Measurements from ENCODE around the gene MAN1A1. TPM values are rescaled to one million over a fixed set of nuclear protein-coding genes. Genes with fewer than 3 reads are reported as not detected.

The MAN1A1 gene
- total RNA-seq, 6 experiments from 2014 or later = 109 to 191 (median 139) TPM

- no peak overlapping the region for H3K27ac ChIP-seq
- H3K36me3 ChIP-seq = no peaks in the 10 kb centered on the region
- no peaks in the 10 kb centered on the region for H3K4me1 ChIP-seq
- ATAC-seq = no peak
- intact Hi-C loops (cut with DNase I) = no loop called here
- no peaks in the 10 kb centered on the region for H3K27me3 ChIP-seq
- H3K4me3 ChIP-seq = no peak overlapping the region
- TF ChIP-seq CTCF (IDR thresholded peaks at IDR 0.05) = no peak
- no peak for TF ChIP-seq POLR2A (IDR thresholded peaks at IDR 0.05)
- 92% methylated on average over 2 of the region's 2 CpGs for WGBS (ENCODE audit: insufficient coverage, low coverage, low lambda C conversion rate, missing lambda C conversion rate)
- H3K9me3 ChIP-seq = no peaks in the 10 kb centered on the region
- no peak for DNase-seq
These were observed 68.9 kb downstream of the MAN1A1 start for GRCh38 chr6:119280668-119281067.

GRCh38 chr6:119280080-119280479 is 69.5 kb downstream of the MAN1A1 start:
- Histone ChIP-seq H3K27ac (no peak overlapping the region), H3K9me3 (no peaks in the 10 kb centered on the region), H3K4me3 (no peak overlapping the region), H3K27me3 (no peaks in the 10 kb centered on the region), H3K36me3 (no peaks in the 10 kb centered on the region), H3K4me1 (no peaks in the 10 kb centered on the region)
- DNase-seq (no peak), ATAC-seq (no peak)
- intact Hi-C loops (cut with DNase I) = no loop called here
- TF ChIP-seq POLR2A (IDR thresholded peaks at IDR 0.05) (no peak), CTCF (IDR thresholded peaks at IDR 0.05) (no peak)
- 100% methylated on average over 1 of the region's 1 CpG for WGBS (ENCODE audit: insufficient coverage, low coverage, low lambda C conversion rate, missing lambda C conversion rate)

DNA sequence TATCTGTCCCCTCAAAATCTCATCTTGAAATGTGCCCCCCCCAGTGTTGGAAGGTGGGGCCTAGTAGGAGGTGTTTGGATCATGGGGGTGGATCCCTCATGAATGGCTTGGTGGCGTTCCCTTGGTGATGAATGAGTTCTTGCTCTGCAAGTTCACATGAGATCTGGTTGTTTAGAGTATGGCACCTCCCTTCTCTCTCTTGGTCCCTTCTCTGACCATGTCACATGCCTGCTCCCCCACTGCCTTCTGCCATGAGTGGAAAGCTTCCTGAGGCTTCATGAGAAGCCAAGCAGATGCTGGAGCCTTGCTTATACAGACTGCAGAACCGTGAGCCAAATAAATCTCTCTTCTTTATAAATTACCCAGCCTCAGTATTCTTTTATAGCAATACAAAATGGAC is 70.9 kb downstream of the MAN1A1 start:
- ATAC-seq = peak in 1 of 4 donors; percentile 31
- intact Hi-C loops (cut with DNase I) = no loop called here
- peaks cover 0 to 5% (median 0%) of the 10 kb centered on the region in 4 donors for H3K4me1 ChIP-seq
- 88% methylated on average over 2 of the region's 2 CpGs for WGBS (ENCODE audit: insufficient coverage, low coverage, low lambda C conversion rate, missing lambda C conversion rate)
- no peaks in the 10 kb centered on the region for H3K9me3 ChIP-seq
- TF ChIP-seq POLR2A (IDR thresholded peaks at IDR 0.05) = no peak
- TF ChIP-seq CTCF (IDR thresholded peaks at IDR 0.05) = no peak
- DNase-seq = no peak
- H3K4me3 ChIP-seq = no peak overlapping the region
- no peaks in the 10 kb centered on the region for H3K36me3 ChIP-seq
- no peaks in the 10 kb centered on the region for H3K27me3 ChIP-seq
- H3K27ac ChIP-seq = no peak overlapping the region

DNA sequence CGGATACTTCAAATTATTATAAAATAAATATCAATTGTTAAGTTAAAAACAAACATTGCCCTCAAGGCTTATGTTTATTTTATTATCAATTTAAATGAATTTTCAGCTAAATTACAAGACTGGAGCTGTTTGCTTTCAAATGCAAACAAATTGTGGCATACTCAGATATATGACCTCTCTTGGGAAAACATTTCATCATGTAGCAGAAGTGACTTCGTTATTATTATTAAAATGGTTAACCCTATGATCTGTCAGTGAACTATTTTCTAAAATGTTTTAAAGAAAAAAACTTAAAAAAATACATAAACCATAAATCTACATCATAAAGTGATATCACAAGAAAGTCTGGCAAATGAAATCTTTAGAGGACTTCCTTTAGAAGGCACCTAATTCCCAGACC is 72.5 kb downstream of the MAN1A1 start:
- DNase-seq (no peak), ATAC-seq (no peak)
- no peak overlapping the region for H3K27ac ChIP-seq
- H3K27me3 ChIP-seq = no peaks in the 10 kb centered on the region
- H3K36me3 ChIP-seq = no peaks in the 10 kb centered on the region
- intact Hi-C loops (cut with DNase I) = no loop called here
- no peaks in the 10 kb centered on the region for H3K9me3 ChIP-seq
- WGBS (ENCODE audit: insufficient coverage, low coverage, low lambda C conversion rate, missing lambda C conversion rate) = 50% methylated on average over 2 of the region's 2 CpGs
- H3K4me1 ChIP-seq = peaks cover 0 to 8% (median 0%) of the 10 kb centered on the region in 4 donors
- no peak overlapping the region for H3K4me3 ChIP-seq
- TF ChIP-seq POLR2A (IDR thresholded peaks at IDR 0.05) (no peak), CTCF (IDR thresholded peaks at IDR 0.05) (no peak)

- Histone ChIP-seq H3K9me3 (no peaks in the 10 kb centered on the region), H3K4me3 (no peak overlapping the region), H3K36me3 (no peaks in the 10 kb centered on the region), H3K4me1 (peaks cover 0 to 8% (median 0%) of the 10 kb centered on the region in 4 donors), H3K27ac (no peak overlapping the region), H3K27me3 (no peaks in the 10 kb centered on the region)
- DNase-seq (no peak), ATAC-seq (no peak)
- TF ChIP-seq POLR2A (IDR thresholded peaks at IDR 0.05) (no peak), CTCF (IDR thresholded peaks at IDR 0.05) (no peak)
- 100% methylated on average over 2 of the region's 2 CpGs for WGBS (ENCODE audit: insufficient coverage, low coverage, low lambda C conversion rate, missing lambda C conversion rate)
- intact Hi-C loops (cut with DNase I) = no loop called here
These were observed 73.3 kb downstream of the MAN1A1 start for GRCh38 chr6:119276211-119276610.

Measured in right lobe of liver (tissue), 6 donors.